ENCODE results near the gene CLMP. TPM values are rescaled to one million over a fixed set of nuclear protein-coding genes. Genes with fewer than 3 reads are reported as not detected.

CLMP gene
- total and polyA plus RNA-seq, 9 of the 15 experiments (the other 6 are each of a cell fraction or from before 2014, with no cell fraction given), result 0.02 to 0.15 (median 0.03) TPM; not detected in 6

- H3K9me1 ChIP-seq (ENCODE audit: control insufficient read depth, insufficient read depth, low read length), result no peaks in the 10 kb centered on the region
- H3K9me3 ChIP-seq (replicated peaks; ENCODE audit: control insufficient read depth, insufficient read depth, low read depth, low read length), result no peaks in the 10 kb centered on the region
- in situ Hi-C loops (cut with MboI) (no loop called here), intact Hi-C loops (cut with micrococcal nuclease) (no loop called here)
- H3K79me2 ChIP-seq (ENCODE audit: control insufficient read depth, insufficient read depth, low read length), result no peaks in the 10 kb centered on the region
- no peak overlapping the region for H3K9ac ChIP-seq (ENCODE audit: insufficient read depth in 1 of 2, low read depth in 2 of 2, low read length in 2 of 2)
- ChIA-PET POLR2A (no interaction called here), CTCF (ENCODE audit: low intra/inter-chr PET ratio) (no interaction called here)
- 0% methylated on average over 4 of the region's 5 CpGs for WGBS (ENCODE audit: insufficient coverage, low coverage, missing lambda C conversion rate)
- no peaks in the 10 kb centered on the region for H4K20me1 ChIP-seq (replicated peaks; ENCODE audit: control insufficient read depth, insufficient read depth, low read length)
- H3K4me2 ChIP-seq (ENCODE audit: insufficient read depth, low read length), result no peak overlapping the region
- TF ChIP-seq ZKSCAN8 (CRISPR knock-in tag; IDR thresholded peaks at IDR 0.05), result no peak
- TF ChIP-seq, protein P1, sequence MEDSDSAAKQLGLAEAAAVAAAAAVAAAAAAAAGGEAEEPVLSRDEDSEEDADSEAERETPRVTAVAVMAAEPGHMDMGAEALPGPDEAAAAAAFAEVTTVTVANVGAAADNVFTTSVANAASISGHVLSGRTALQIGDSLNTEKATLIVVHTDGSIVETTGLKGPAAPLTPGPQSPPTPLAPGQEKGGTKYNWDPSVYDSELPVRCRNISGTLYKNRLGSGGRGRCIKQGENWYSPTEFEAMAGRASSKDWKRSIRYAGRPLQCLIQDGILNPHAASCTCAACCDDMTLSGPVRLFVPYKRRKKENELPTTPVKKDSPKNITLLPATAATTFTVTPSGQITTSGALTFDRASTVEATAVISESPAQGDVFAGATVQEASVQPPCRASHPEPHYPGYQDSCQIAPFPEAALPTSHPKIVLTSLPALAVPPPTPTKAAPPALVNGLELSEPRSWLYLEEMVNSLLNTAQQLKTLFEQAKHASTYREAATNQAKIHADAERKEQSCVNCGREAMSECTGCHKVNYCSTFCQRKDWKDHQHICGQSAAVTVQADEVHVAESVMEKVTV (CRISPR knock-in tag; IDR thresholded peaks at IDR 0.05), result no peak
- TF ChIP-seq POLR2AphosphoS5 (IDR thresholded peaks at IDR 0.05; ENCODE audit: control insufficient read depth, insufficient read depth, low read depth, low read length), result no peak
- TF ChIP-seq ZNF436 (CRISPR knock-in tag; IDR thresholded peaks at IDR 0.05), result no peak
- TF ChIP-seq, protein P2, sequence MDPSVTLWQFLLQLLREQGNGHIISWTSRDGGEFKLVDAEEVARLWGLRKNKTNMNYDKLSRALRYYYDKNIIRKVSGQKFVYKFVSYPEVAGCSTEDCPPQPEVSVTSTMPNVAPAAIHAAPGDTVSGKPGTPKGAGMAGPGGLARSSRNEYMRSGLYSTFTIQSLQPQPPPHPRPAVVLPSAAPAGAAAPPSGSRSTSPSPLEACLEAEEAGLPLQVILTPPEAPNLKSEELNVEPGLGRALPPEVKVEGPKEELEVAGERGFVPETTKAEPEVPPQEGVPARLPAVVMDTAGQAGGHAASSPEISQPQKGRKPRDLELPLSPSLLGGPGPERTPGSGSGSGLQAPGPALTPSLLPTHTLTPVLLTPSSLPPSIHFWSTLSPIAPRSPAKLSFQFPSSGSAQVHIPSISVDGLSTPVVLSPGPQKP (CRISPR knock-in tag; IDR thresholded peaks at IDR 0.05), result no peak
- TF ChIP-seq ZNF174 (CRISPR knock-in tag; IDR thresholded peaks at IDR 0.05), result no peak
- no peak for TF ChIP-seq ZNF76 (CRISPR knock-in tag; IDR thresholded peaks at IDR 0.05; ENCODE audit: borderline replicate concordance)
- TF ChIP-seq, protein P3, sequence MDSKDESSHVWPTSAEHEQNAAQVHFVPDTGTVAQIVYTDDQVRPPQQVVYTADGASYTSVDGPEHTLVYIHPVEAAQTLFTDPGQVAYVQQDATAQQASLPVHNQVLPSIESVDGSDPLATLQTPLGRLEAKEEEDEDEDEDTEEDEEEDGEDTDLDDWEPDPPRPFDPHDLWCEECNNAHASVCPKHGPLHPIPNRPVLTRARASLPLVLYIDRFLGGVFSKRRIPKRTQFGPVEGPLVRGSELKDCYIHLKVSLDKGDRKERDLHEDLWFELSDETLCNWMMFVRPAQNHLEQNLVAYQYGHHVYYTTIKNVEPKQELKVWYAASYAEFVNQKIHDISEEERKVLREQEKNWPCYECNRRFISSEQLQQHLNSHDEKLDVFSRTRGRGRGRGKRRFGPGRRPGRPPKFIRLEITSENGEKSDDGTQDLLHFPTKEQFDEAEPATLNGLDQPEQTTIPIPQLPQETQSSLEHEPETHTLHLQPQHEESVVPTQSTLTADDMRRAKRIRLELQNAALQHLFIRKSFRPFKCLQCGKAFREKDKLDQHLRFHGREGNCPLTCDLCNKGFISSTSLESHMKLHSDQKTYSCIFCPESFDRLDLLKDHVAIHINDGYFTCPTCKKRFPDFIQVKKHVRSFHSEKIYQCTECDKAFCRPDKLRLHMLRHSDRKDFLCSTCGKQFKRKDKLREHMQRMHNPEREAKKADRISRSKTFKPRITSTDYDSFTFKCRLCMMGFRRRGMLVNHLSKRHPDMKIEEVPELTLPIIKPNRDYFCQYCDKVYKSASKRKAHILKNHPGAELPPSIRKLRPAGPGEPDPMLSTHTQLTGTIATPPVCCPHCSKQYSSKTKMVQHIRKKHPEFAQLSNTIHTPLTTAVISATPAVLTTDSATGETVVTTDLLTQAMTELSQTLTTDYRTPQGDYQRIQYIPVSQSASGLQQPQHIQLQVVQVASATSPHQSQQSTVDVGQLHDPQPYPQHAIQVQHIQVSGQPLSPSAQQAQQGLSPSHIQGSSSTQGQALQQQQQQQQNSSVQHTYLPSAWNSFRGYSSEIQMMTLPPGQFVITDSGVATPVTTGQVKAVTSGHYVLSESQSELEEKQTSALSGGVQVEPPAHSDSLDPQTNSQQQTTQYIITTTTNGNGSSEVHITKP (IDR thresholded peaks at IDR 0.05; ENCODE audit: partially characterized antibody), result no peak
- no peak overlapping the region for H3K27ac ChIP-seq (ENCODE audit: extremely low read depth, low read depth, low read length)
- no peak overlapping the region for H2AFZ ChIP-seq (ENCODE audit: low read depth, low read length)
- no peaks in the 10 kb centered on the region for H3K4me1 ChIP-seq (replicated peaks in 1 of 2; ENCODE audit: control insufficient read depth in 2 of 2, insufficient read depth in 2 of 2, low read length in 2 of 2)
- no peak for FAIRE-seq
- no peaks in the 10 kb centered on the region for H3K36me3 ChIP-seq (ENCODE audit: control insufficient read depth, insufficient read depth, low read length)
- no TSS peak for BruUV-seq (replicated peaks)
- no peak overlapping the region for H3K4me3 ChIP-seq
- DNase-seq (ENCODE audit: extremely low read depth in 1 of 4, low spot score in 3 of 4), result no peak
- no peak for ATAC-seq
- peaks cover 15 to 51% of the 10 kb centered on the region in 2 experiments; a peak in 3 of 5 replicates for H3K27me3 ChIP-seq (ENCODE audit: control insufficient read depth in 2 of 2, insufficient read depth in 2 of 2, low read length in 2 of 2)
Measured at GRCh38 chr11:123143476-123143875, 51.6 kb downstream of the CLMP start.

Measured in K562 (cell line).